Epithelial cell of esophagus (primary cell): Measurements from ENCODE around the gene CSF2.

Experiments used
- DNase-seq: peaks from one replicate; pipeline ENCODE4 v3.0.0; 2010; ENCODE audit warnings: low read depth
- H3K4me3 ChIP-seq: 2 replicates; pipeline ENCODE4 v1.5.1; 2011; ENCODE audit warnings: mild to moderate bottlenecking, low read length, control low read depth
- CTCF ChIP-seq: IDR thresholded peaks from 2 replicates; pipeline ENCODE4 v1.5.1; 2011; ENCODE audit warnings: low read depth, mild to moderate bottlenecking, low read length, control low read depth, inconsistent platforms; ENCODE audit not compliant: insufficient read depth; ENCODE audit errors: missing control alignments

Gene CSF2

GRCh38 chr5:132073231-132074013, at the start of gene CSF2:
CSF2 (plus strand) TSS chr5:132073789; CDS start chr5:132073824, 35 bp downstream.
- peak; percentile 80 for DNase-seq
- no peak for TF ChIP-seq CTCF
- H3K4me3 ChIP-seq: no peak within 1 kb of the TSS

- no peak overlapping the region for H3K4me3 ChIP-seq
Observed at GRCh38 chr5:132024117-132024435, 49.5 kb upstream of the CSF2 start.

GRCh38 chr5:132024789-132025402, 48.7 kb upstream of the CSF2 start:
- H3K4me3 ChIP-seq: no peak overlapping the region
- peak; percentile 14 for DNase-seq
- no peak for TF ChIP-seq CTCF

More at GRCh38 chr5:132024117-132024435, 49.5 kb upstream of the CSF2 start:
- TF ChIP-seq CTCF: no peak
- no peak for DNase-seq

GRCh38 chr5:132025403-132025971, 48.1 kb upstream of the CSF2 start:
- TF ChIP-seq CTCF: no peak
- no peak overlapping the region for H3K4me3 ChIP-seq
- no peak for DNase-seq

GRCh38 chr5:132026516-132027008, 47.0 kb upstream of the CSF2 start:
- TF ChIP-seq CTCF: no peak
- H3K4me3 ChIP-seq: no peak overlapping the region
- no peak for DNase-seq

- DNase-seq: no peak
- TF ChIP-seq CTCF: no peak
- no peak overlapping the region for H3K4me3 ChIP-seq
Observed at GRCh38 chr5:132027027-132027426, 46.6 kb upstream of the CSF2 start.
